GM15510 (cell line): ENCODE measurements around the gene FICD.

Experiments
- POLR2A ChIP-seq: IDR thresholded peaks from 3 replicates; pipeline ENCODE4 v1.6.1; 2011; ENCODE audit warnings: borderline replicate concordance; ENCODE audit not compliant: insufficient read length; ENCODE audit errors: extremely low read depth

The FICD gene

GRCh38 chr12:108567406-108568337 lies 52.6 kb downstream of the FICD start:
- no peak for TF ChIP-seq POLR2A

DNA sequence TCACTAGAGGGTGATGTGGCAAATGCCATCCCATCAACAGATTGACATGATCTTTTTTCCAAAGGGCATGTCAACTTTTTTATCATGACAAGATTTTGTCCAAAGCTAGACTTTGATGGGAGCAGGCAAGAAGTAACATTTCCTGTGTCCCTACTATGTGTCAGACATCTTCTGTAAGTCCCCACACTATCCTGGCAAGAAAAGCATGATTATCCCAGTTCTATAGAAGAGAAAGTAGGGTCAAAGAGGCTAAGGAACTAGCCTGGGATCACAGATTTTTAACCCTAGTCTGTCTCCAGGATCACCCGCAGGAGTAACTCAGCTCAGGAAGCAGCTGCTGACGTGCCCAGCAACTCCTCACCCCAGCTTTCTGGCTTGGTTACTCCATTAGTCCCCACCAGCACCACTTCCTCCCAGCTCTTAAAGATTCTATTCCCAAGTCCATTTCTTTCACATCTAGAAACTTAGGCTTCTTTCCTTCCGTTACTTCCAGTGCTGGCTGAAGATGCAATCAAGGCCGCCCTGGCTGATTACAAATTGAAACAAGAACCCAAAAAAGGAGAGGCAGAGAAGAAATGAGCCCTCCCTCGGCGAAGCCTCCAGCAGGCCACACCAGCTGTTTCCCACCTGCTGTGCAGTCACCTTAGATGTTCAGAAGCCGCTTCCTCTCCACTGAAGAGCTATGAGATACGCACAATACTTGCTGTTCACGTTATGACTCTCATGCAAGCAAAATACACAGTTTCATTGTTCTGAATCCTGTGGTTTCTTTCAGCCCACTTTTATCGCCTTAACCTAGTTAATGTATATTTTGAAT lies 53.5 kb downstream of the FICD start:
- no peak for TF ChIP-seq POLR2A
